ENCODE results near the gene ZNF236.

DNA sequence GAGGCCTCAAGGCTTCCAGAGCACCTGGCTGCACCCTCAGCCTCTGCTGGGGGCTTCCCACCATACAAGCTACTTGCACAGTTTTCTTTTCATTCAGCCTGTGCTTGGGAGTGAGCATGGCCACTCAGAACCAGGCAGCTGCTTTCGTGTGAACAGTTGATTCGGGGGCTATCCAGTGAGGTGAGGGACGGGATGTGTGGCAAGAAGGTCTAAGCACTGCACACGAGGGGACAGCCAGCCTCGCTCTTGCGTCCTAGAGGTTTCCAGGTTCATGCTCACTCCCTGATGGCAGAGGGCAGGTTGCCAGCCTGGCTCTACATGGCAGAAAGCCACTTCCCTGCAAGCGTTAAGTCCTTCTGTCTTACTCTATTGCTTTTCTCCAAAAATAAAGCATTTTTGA is 164.0 kb downstream of the ZNF236 start:
- TF ChIP-seq CTCF (IDR thresholded peaks at IDR 0.05; ENCODE audit: poor library complexity) (no peak), EZH2 (IDR thresholded peaks at IDR 0.05; ENCODE audit: borderline replicate concordance) (no peak), EZH2phosphoT487 (IDR thresholded peaks at IDR 0.05; ENCODE audit: low read depth, severe bottlenecking, unreplicated experiment) (no peak)
